ENCODE data around the gene RXRA.

RXRA gene

DNA sequence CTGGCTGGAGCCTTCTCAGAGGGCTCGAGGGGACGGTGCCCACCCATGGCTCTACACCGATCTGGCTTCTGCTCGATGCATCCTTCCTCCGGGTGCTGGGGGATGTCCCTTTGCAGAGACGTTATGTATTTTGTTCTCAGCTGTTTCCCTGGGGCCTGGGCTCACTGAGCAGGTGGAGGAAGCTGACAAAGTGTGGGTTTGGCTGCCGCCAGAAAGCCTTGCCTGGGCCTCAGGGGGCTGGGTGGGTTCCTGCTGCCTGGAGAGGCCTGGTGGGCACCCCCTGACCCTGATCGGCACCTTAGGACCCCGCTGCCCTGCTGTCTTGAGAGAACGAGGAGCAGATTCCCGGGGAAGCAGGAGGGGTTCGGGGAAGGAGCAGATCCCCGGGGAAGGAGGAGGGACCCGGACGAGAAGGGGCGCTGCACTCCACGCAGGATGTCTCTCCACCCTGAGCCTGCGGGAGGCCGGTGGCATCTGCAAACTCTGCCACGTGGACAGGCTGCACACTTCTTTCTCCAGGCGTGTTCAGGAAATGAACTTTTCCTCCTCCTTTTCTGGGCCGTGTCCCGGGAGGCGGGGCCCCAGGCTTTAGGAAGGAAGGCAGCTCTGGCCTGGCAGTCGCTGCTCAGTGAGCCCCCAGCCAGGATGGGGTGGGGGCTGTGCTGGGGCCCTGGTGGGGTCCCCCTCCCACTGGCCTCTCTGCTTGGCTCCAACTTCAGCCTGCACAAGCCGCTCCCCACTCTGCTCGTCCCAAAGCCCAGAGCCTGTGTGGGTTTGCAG, 148.9 kb downstream of the RXRA start:
- DNase-seq (ENCODE audit: low spot score), result peak; percentile 33

DNA sequence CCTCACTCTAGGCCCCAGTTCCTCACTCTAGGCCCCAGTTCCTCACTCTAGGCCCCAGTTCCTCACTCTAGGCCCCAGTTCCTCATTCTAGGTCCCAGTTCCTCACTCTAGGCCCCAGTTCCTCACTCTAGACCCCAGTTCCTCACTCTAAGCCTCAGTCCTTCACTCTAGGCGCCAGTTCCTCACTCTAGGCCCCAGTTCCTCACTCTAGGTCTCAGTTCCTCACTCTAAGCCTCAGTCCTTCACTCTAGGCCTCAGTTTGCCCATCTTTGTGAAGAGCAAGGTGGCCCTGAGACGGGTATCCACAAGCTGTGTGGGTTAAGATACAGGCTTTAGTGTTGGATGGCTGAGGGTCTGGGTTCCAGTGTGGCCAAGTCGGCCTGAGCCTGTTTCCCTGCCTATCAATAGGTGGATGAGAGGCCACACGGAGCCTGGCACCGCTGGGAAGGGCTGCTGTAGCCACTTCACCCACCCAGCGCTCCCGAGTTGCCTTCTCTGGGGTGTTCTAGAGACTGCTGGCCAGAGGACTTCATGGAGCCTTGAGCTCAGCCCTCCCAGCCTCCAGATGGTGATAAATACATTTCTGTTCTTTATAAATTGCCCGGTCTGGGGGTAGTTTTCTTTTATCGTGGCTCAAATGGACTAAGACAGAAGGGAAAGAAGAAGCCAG, 150.2 kb downstream of the RXRA start:
- DNase-seq (ENCODE audit: low spot score), result no peak

DNA sequence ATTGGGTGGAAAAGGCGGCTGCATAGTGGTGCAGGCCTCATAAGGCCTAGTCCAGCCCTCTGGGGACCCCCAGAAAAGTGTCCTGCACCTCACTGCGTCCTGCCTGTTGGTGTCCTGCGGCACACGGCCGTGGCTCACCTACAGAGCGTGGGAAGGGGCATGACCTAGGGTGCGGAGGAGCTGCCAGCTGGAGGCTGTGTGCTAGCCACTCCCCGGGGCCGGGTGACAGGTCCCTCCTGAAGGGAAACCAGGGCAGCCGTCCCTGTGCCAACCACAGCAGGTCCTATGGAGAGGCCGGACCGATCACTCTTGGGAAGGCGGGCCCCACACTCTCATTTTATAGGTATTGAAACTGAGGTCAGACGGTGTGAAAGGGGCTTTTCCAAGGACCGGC, 150.7 kb downstream of the RXRA start:
- DNase-seq (ENCODE audit: low spot score), result no peak

DNA sequence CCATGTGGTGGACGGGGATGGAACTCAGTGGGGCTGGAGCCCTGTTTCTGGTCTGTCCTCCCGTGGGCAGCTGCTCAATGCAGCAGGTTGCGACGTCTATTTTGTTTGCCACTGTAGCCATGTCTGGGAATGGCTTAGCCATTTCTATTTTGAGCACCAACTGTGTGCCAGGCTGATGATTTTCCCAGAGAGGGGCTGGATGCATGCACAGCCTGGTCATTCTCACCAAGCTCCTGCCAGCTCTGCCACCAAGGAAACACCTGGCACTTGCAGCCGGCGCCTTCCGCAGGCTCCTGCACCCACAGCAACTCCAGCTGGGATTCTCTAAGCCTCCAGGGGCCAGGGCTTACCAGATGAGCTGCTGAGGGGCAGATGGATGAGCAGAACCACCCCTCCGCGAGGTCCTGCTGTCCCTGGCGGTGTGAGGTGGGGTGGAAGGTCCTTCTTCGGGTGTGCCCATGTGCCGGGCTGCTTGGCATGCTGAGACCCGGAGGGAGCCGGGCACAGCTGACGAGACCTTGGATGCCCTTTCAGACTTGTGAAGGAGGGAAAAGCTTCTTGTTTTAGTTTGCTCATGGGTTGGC, 151.2 kb downstream of the RXRA start:
- DNase-seq (ENCODE audit: low spot score), result no peak

DNA sequence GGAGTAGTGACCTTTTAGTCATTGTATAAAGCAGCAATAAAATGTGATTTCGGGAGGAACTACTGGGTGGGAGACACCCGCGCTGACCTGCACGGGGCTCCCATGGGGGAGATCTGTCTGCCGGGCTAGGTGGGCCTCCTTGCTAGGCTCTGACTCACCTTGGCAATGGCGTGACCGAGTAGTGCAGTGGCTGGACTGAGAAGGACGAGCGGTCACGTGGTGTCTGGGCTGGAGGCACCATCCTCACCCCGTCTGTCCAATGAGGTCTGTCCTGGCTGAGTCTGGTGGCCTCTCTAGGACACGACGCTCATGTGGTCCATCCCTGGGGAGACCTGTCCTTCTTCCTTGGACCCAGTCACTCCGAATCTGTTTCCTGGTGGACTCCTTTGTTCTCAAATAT, 151.7 kb downstream of the RXRA start:
- DNase-seq (ENCODE audit: low spot score), result no peak

DNA sequence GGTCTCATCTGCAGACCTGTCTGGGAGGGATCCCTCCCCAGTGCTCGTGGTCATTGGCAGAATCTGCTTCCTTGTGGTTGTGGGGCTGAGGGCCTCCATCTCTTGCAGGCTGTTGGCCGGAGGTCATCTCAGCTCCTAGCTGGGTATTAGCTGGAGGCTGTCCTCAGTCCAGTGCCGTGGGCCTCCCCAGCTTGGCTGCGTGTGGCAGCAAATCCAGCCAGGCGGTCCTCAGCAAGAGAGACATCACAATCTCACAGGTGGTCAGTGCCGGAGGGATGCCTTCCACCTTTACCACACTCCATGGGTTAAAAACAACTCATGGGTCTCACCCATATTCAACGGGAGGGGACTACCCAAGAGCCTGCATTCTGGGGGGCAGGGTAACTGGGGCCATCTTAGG, 155.5 kb downstream of the RXRA start:
- no peak for DNase-seq (ENCODE audit: low spot score)

GRCh38 chr9:134482226-134482625, 156.0 kb downstream of the RXRA start:
- no peak for DNase-seq (ENCODE audit: low spot score)

DNA sequence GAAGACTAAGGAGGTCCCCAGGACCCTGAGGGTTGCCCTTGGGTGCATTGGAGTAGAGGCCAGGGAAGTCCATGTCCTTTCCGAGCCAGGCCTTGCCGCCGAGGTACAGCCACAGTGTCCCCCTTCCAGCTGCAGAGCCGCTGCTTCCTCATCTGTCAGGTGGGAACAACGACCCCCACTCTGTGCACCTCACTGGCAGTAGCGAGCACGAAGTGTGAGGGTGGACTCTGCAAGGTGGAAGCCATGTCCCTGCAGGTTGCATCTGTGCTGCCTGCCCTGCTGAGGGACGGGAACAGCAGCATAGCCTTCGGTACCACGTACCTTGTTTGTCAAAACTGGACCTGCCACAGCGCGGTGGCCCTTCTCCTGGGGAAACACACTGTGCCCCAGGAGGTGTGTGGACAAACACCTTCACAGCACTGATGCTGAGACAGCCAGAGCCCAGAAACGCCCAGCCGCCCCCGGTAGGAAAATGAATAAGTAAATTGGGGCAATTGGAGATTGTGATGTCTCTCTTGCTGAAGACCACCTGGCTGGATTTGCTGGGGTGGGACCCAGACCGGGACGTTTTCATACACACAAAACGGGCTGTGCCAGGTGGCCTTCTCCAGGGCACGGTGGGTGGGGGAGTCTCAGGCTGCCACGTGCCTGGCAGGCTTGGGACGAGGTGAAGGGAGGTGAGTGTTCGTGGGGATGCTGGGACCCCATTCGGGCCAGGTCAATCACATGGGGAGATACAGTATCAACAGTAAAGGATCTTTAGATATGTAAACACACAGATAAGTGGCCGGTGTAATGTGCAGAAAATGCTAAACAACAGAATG, 157.3 kb downstream of the RXRA start:
- no peak for DNase-seq (ENCODE audit: low spot score)

DNA sequence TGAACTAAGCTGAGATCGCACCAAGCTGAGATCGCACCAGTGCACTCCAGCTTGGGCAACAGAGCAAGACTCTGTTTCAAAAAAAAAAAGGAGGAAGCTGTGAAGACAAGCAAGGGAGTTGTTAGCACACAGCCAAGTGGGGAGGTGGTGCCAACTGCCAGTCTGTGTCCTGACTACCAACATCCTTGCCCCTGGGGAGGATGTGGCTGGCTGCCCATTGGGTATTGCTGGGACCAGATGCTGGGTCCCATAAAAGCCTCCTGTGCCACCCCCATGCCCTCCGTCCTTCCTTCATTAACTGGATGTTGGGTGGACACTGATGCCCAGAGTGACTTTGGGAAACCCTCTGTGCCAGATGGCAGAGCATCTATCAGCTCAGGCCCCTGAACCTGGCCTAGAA, 158.2 kb downstream of the RXRA start:
- no peak for DNase-seq (ENCODE audit: low spot score)

DNA sequence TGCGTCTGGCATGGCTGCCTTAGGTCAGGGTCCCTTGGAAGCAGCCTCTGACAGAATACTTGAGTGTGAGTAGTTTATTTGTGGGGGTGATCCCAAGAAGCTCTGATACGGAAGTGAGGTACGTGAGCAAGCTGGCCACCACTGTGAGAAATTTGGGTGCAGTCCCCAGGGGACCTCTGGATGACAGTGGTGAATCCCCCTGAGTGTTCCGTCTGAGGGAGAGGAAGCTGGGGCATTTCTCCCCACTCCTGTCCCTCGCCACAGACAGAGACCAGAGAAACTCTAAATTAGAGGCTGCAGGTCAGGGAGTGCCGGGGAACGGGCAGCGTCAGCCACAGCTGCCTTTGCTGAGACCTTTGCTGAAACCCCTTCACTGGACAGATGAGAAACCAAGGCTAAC, 159.4 kb downstream of the RXRA start:
- DNase-seq (ENCODE audit: low spot score), result no peak

DNA sequence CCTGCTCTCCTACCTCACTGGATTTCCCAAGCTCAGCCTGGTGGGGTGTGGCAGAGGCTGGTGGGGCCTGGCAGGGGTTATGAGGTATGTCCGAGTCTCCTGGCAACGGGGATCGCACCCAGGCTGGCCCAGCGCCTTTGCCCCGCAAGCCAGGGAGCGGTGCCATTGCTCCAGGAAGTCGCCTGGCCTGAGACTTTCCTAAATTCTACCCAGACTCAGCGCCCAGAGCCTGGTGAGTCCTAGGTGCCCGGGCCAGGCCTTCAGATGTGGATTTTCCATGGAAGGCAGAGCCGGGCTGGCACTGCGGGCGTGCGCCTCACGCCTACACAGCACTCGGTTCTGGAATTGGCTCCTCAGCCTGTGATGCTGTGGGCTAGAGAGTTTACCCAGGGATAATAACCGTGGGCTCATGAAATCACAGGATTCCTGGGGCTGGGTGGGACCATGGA, 159.9 kb downstream of the RXRA start:
- DNase-seq (ENCODE audit: low spot score), result no peak

DNA sequence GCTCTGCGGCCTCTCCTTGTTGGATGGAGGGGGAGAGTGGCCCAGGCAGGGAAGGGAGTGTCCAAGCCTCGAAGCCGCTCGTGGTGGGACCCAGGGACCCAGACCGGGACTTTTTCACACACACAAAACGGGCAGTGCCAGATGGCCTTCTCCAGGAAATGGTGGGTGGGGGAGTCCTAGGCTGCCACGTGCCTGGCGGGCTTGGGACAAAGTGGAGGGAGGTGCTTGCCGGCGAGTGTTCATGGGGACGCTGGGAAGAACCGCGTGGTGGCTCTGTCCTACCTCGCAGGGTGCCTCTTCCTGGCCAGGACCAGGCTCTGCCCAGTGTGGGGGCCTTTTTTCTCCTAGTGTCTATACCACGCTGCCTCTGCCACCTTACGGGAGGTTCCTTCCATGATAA, 160.3 kb downstream of the RXRA start:
- DNase-seq (ENCODE audit: low spot score), result no peak
